HPDE6-E6E7 (cell line): Measurements from ENCODE around the gene CD320.
A peak's percentile ranks its signal among the peaks of the same experiment; 100 is the strongest.
"Not testable (repeated sequence)": the region's sequence is repeated elsewhere in the genome, so short reads cannot be mapped to it uniquely, and the experiment has no call there.

ENCODE experiments used
- DNase-seq: peaks from one replicate; pipeline ENCODE4 v3.0.0; 2011; ENCODE audit warnings: missing footprints; ENCODE audit errors: extremely low spot score

CD320 gene

GRCh38 chr19:8333767-8334457, 25.8 kb upstream of the CD320 start:
- DNase-seq, result no peak

GRCh38 chr19:8332976-8333766, 25.0 kb upstream of the CD320 start:
- no peak for DNase-seq

DNA sequence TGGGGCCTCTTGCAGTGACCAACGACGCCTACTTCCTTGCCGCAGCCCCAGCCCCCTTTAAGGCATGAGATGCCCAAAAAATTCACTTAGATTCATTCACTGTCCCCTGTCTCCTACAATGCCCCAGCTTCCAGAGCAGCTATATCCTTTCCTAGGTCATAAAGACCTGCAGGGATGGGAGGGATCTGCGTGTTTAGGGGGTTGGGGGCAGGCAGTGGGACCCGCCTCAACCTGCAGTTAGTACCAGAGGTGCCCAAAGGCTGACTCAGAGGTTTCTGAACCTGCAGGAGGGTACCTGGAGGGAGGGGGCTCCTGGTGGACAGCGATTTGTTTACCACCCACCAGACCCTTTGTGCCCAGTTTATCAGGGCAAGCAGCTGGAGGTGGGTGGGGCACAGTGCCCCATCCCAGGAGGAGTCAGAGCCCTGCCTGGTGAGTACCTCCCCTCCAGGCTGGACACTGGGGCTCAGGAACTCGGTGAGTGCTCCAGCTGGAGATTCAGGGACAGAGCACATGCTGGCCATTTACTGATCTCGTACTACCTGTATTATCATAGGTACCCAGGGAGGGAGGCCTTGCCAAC, 23.2 kb upstream of the CD320 start:
- no peak for DNase-seq

- DNase-seq, result no peak
Measured at GRCh38 chr19:8329996-8330395, 21.8 kb upstream of the CD320 start.

DNA sequence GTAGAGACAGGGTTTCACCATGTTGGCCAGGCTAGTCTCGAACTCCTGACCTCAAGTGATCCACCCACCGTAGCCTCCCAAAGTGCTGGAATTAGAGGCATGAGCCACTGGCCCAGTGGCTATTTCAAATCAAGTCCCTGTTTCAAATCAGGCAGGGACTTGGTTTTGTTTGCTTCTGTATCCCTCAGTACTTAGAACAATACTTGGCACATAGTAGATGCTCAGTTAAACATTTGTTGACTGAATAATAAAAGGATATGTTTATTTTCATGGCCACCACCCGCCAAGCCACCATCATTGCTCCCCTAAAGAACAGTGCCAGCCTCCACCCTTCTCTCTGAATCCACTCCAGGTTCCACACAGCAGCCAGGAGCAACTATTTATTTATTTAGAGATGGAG, 17.3 kb upstream of the CD320 start:
- no peak for DNase-seq

GRCh38 chr19:8324186-8325050, 16.3 kb upstream of the CD320 start:
- no peak for DNase-seq

GRCh38 chr19:8323781-8324185, 15.6 kb upstream of the CD320 start:
- no peak for DNase-seq

- DNase-seq, result no peak
Measured at GRCh38 chr19:8322638-8322997, 14.5 kb upstream of the CD320 start.

- DNase-seq, result no peak
Measured at GRCh38 chr19:8321986-8322637, 14.0 kb upstream of the CD320 start.

GRCh38 chr19:8321067-8321985, 13.2 kb upstream of the CD320 start, which contains the start of the genes NDUFA7 and RPS28:
Gene NDUFA7 (minus strand): TSS chr19:8321375. CDS start chr19:8321358, 17 bp downstream.
Gene RPS28 (plus strand): TSS chr19:8321496. CDS start chr19:8321531, 35 bp downstream.
- peak; percentile 82 for DNase-seq

- DNase-seq, result no peak
Measured at GRCh38 chr19:8320564-8321066, 12.5 kb upstream of the CD320 start.

DNA sequence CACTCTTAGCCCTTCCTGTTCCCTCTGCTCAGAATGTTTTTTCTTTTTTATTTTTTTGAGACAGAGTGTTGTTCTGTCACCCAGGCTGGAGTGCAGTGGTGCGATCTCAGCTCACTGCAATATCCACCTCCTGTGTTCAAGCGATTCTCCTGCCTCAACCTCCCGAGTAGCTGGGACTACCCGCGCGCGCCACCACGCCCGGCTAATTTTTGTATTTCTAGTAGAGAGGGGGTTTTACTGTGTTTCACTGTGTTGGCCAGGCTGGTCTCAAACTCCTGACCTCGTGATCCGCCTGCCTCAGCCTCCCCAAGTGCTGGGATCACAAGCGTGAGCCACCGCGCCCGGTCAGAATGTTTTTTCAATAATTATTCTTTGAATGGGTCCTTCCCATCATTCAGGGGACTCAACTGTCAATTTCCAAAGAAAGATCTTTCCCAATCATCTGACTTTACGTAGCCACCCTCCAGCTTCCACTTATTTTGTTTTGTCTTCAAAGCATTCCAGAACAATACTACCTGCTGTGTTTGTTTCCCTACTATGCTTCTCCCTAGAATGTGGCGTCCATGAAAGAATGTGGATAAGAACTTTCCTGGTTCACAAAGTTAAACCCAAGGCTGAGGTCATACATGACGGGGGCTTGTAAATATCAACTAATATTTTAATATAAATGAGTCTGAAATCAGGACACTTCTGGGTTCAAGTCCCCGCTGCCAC, 11.8 kb upstream of the CD320 start:
- DNase-seq, result no peak

- DNase-seq, result not testable (repeated sequence)
Measured at GRCh38 chr19:8318835-8319234, 10.7 kb upstream of the CD320 start.

DNA sequence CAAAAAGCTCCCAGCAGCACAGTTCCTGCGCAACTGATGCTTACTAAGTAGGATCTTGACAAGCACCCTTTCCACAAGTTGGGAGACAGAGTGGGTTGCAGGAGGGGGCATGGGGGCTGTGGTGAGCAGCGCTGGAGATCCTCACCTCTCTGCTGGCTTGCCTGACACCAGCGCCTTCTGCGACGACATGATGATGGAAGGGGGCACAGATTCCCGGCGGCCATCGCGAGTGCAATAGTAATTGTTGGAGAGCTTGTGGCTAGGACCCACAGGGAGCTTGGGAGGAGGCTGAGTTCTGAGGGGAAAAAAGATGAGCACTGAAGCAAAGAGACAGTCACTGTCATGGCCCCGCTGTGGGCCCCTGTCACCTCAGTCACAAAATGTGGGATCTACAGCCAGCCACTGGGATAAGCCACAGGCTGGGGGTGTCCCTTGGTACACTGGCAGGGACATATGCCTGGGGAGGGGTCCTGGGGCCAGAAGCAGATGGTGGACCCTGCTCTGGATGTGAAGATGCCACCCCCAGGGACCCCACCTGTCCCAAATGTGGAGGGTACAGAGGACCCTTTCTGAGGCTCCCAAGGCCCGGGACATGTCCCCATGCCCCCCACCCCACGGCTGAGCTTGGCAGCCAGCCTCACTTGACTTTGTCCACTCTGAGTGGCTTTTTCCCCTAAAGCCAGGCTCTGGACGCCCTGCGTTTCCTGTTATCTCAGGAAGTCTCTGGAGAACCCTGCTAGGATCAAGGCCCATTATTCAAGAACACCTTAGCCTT, 8.4 kb upstream of the CD320 start:
- DNase-seq, result no peak

DNA sequence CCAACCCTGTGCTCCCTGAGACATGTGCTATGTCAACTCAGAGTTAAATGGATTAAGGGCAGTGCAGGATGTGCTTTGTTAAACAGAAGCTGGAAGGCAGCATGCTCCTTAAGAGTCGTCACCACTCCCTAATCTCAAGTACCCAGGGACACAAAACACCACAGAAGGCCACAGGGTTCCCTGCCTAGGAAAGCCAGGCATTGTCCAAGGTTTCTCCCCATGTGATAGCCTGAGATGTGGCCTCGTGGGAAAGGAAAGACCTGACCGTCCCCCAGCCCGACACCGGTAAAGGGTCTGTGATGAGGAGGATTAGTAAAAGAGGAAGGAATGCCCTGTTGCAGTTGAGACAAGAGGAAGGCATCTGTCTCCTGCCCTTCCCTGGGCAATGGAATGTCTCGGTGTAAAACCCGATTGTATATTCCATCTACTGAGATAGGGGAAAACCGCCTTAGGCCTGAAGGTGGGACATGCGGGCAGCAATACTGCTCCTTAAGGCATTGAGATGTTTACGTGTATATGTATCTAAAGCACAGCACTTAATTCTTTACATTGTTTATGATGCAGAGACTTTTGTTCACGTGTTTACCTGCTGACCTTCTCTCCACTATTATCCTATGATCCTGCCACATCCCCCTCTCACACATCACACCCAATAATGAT, 7.0 kb upstream of the CD320 start:
- DNase-seq, result not testable (repeated sequence)

- DNase-seq, result no peak
Measured at GRCh38 chr19:8311461-8312260, 3.5 kb upstream of the CD320 start.
